Nephron progenitor cell (in vitro differentiated cells): Measurements from ENCODE around the gene TTC22.

Experiments used
- DNase-seq: peaks from one replicate; pipeline ENCODE4 v3.0.0; 2021
- H3K27ac Mint-ChIP-seq: 2 replicates; pipeline ENCODE4 v1.8.0; 2021; ENCODE audit warnings: mild to moderate bottlenecking, moderate library complexity, mixed read lengths
- H3K27me3 Mint-ChIP-seq: 2 replicates; pipeline ENCODE4 v1.8.0; 2021; ENCODE audit warnings: mild to moderate bottlenecking, low read depth, mixed read lengths; ENCODE audit not compliant: poor library complexity
- H3K36me3 Mint-ChIP-seq: 2 replicates; pipeline ENCODE4 v1.8.0; 2021; ENCODE audit warnings: low read depth, mixed read lengths
- H3K4me1 Mint-ChIP-seq: 2 replicates; pipeline ENCODE4 v1.8.0; 2021; ENCODE audit warnings: mixed read lengths
- H3K4me3 Mint-ChIP-seq: 2 replicates; pipeline ENCODE4 v1.8.0; 2021; ENCODE audit warnings: mild to moderate bottlenecking, moderate library complexity, mixed read lengths
- H3K9me3 Mint-ChIP-seq: 2 replicates; pipeline ENCODE4 v1.8.0; 2021; ENCODE audit warnings: mild to moderate bottlenecking, moderate library complexity, mixed read lengths
- TF ChIP-seq, protein P1 (sequence below): fragments of 200-600 bp; sonication (generic); IDR thresholded peaks from 2 replicates; pipeline ENCODE4 v1.5.0; 2021; ENCODE audit warnings: antibody characterized with exemption

The TTC22 gene

DNA sequence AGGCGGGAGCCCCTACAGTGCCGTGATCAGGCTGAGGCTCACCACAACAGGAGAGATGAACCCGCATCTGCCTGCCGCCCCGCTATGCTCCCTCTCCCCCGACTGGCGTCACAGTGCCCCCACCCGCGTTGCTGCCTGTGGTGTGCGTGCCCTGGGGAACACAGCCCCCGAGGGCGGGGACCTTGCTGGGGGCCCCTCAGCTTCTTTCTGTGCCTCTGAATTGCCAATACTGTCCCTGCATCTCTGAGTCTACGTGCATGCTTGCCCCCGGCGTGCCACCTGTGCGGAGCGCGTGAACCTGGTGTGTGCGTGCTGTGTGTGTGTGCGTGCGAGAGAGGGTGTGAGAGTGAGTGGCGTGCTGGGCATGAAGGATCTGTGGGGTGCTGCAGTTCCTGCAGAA is 47.1 kb downstream of the TTC22 start:
- TF ChIP-seq, protein P1, sequence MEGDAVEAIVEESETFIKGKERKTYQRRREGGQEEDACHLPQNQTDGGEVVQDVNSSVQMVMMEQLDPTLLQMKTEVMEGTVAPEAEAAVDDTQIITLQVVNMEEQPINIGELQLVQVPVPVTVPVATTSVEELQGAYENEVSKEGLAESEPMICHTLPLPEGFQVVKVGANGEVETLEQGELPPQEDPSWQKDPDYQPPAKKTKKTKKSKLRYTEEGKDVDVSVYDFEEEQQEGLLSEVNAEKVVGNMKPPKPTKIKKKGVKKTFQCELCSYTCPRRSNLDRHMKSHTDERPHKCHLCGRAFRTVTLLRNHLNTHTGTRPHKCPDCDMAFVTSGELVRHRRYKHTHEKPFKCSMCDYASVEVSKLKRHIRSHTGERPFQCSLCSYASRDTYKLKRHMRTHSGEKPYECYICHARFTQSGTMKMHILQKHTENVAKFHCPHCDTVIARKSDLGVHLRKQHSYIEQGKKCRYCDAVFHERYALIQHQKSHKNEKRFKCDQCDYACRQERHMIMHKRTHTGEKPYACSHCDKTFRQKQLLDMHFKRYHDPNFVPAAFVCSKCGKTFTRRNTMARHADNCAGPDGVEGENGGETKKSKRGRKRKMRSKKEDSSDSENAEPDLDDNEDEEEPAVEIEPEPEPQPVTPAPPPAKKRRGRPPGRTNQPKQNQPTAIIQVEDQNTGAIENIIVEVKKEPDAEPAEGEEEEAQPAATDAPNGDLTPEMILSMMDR, result no peak
- no peaks in the 10 kb centered on the region for H3K4me1 Mint-ChIP-seq
- H3K27ac Mint-ChIP-seq, result no peak overlapping the region
- no peak overlapping the region for H3K4me3 Mint-ChIP-seq
- H3K36me3 Mint-ChIP-seq, result peaks cover 15% of the 10 kb centered on the region
- H3K27me3 Mint-ChIP-seq, result peaks cover 4% of the 10 kb centered on the region
- DNase-seq, result no peak
- H3K9me3 Mint-ChIP-seq, result no peaks in the 10 kb centered on the region

DNA sequence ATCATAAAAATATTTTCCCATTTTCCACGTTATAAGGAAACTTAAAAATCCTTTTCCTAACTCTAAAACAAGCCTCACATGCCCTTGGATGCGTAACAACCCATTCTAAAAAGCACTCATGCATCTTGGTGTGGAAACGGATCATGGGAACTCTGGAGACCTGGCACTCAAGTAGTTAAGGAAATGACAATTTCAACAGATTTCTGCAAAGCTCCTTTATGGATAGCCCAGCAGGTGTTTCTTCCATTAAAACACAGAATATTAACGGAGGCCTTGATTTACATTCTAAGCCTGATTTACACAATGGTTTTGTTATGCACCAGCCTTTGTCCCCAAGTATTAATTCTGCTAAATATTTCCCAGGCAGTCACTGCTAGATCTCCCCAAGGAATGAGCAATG is 49.7 kb downstream of the TTC22 start:
- no peak overlapping the region for H3K4me3 Mint-ChIP-seq
- H3K9me3 Mint-ChIP-seq, result no peaks in the 10 kb centered on the region
- peaks cover 4% of the 10 kb centered on the region for H3K36me3 Mint-ChIP-seq
- peaks cover 9% of the 10 kb centered on the region for H3K27me3 Mint-ChIP-seq
- H3K4me1 Mint-ChIP-seq, result no peaks in the 10 kb centered on the region
- DNase-seq, result no peak
- TF ChIP-seq, protein P1, result no peak
- no peak overlapping the region for H3K27ac Mint-ChIP-seq

DNA sequence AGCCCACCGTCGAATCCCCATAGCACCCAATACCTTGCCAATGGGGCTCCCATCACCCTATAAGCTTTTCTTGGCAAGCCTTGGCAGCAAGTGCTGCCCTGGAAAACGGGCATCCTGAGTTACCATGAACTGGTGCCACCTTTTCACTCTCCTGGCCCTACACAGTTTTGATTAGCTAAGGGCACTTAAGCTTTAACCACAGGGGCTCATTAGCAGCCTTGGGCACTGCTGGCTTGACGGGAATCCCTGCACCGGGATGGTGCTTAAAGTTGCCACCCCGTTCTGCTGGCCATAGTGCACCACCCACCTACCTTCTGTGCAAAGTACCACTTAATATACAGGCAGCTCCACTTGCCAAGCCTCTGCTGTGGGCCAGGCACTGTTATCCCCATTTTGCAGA is 50.5 kb downstream of the TTC22 start:
- no peak for DNase-seq
- H3K4me3 Mint-ChIP-seq, result no peak overlapping the region

DNA sequence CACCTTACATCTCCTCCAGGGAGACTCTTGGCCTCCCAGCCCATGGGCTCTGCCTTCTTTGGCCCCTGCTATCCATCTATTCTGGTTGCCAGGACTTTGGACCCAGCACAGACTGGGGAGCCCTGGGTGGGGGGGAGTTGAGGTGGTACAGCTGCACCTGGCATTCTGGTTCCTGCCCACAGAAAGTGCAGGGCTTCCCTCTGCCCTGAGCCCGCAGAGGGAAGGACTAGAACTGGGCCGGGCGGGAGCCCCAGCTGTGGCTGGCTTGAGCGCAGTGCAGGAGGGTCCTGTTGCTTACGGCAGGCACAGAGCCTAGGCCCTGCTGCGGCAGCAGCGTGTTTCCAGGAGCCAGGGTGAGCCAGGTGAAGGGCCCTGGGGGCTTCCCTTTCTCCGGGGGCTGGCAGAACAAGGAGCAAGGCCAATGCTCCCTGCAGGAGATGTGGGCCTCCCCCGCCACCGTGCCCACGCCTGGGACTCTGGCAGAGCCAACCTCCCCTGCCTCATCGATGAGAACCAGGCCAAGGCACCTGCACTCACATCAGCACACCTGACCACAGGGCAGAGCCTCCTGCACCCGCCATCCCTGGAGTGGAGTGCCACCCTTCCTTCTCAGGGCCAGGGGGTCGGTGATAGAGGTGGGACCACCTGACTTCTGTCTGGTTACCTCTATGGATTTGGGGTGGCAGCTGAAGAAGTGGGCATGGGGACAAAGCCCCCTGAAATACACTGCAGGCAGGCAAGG is 52.9 kb downstream of the TTC22 start:
- DNase-seq, result no peak
- H3K36me3 Mint-ChIP-seq, result peaks cover 8% of the 10 kb centered on the region
- TF ChIP-seq, protein P1, result no peak
- H3K27ac Mint-ChIP-seq, result no peak overlapping the region
- no peak overlapping the region for H3K4me3 Mint-ChIP-seq
- H3K4me1 Mint-ChIP-seq, result no peaks in the 10 kb centered on the region
- H3K9me3 Mint-ChIP-seq, result no peaks in the 10 kb centered on the region
- H3K27me3 Mint-ChIP-seq, result peaks cover 9% of the 10 kb centered on the region

More for the DNA sequence above, 50.5 kb downstream of the TTC22 start:
- TF ChIP-seq, protein P1, result no peak
- Mint-ChIP-seq H3K27me3 (peaks cover 9% of the 10 kb centered on the region), H3K4me1 (no peaks in the 10 kb centered on the region), H3K27ac (no peak overlapping the region), H3K36me3 (no peaks in the 10 kb centered on the region), H3K9me3 (no peaks in the 10 kb centered on the region)

DNA sequence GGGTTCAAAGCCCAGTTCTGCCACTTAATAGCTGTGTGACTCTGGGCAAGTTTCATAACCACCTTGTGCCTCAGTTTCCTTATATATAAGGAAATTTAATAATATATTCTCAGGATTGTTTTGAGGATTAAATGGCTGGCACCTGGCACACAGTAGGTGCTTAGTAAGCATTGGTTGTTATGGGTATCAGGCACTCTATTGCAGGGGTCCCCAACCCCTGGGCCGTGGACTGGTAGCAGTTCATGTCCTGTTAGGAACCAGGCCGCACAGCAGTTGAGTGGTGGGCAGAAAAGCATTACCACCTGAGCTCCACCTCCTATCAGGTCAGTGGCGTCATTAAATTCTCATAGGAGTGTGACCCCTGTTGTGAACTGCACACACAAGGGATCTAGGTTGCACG is 55.3 kb downstream of the TTC22 start:
- H3K27ac Mint-ChIP-seq, result no peak overlapping the region
- no peaks in the 10 kb centered on the region for H3K9me3 Mint-ChIP-seq
- H3K36me3 Mint-ChIP-seq, result peaks cover 23% of the 10 kb centered on the region
- H3K4me3 Mint-ChIP-seq, result no peak overlapping the region
- TF ChIP-seq, protein P1, result no peak
- H3K27me3 Mint-ChIP-seq, result peaks cover 5% of the 10 kb centered on the region
- no peaks in the 10 kb centered on the region for H3K4me1 Mint-ChIP-seq
- DNase-seq, result no peak

DNA sequence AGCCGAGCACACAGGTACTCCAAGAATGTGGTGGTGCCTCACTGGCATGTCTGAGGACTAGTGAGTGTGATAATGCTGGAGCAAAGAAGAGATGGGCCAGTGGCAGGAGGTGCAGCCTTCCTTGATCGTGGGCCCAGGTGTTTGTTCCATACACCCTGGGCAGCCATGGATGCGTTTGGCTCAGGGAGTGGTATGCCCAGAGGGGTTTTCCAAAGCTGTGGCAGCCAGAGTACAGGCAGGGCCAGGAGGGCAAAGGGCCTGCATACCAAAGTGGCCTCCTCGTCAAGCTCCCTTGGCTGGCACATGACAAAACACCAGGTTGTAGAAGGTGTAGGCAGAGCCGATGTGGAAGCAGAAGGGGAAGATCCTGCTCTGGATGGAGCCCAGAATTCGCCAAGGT is 55.8 kb downstream of the TTC22 start:
- no peak overlapping the region for H3K27ac Mint-ChIP-seq
- H3K27me3 Mint-ChIP-seq, result peaks cover 5% of the 10 kb centered on the region
- TF ChIP-seq, protein P1, result no peak
- no peak overlapping the region for H3K4me3 Mint-ChIP-seq
- no peaks in the 10 kb centered on the region for H3K9me3 Mint-ChIP-seq
- no peaks in the 10 kb centered on the region for H3K4me1 Mint-ChIP-seq
- DNase-seq, result no peak
- H3K36me3 Mint-ChIP-seq, result peaks cover 25% of the 10 kb centered on the region
